ENCODE measurements around the gene RREB1.

GRCh38 chr6:7255918-7256317 is 148.2 kb downstream of the RREB1 start:
- TF ChIP-seq POLR2AphosphoS5 (IDR thresholded peaks at IDR 0.05) (no peak), CTCF (IDR thresholded peaks at IDR 0.05; ENCODE audit: poor library complexity, severe bottlenecking) (no peak), EP300 (conservative IDR thresholded peaks at IDR 0.05; ENCODE audit: poor library complexity, severe bottlenecking) (no peak)
